Activated effector memory CD4-positive, alpha-beta T cell treated with Interleukin-2 at 50 U/mL for 16 hours (primary cell): ENCODE measurements around the gene DOCK6.
"Not testable (repeated sequence)": the region's sequence is repeated elsewhere in the genome, so short reads cannot be mapped to it uniquely, and the experiment has no call there.

ENCODE experiments used
- DNase-seq: peaks from one replicate; pipeline ENCODE4 v3.0.0-alpha.2; 2020

The DOCK6 gene

DNA sequence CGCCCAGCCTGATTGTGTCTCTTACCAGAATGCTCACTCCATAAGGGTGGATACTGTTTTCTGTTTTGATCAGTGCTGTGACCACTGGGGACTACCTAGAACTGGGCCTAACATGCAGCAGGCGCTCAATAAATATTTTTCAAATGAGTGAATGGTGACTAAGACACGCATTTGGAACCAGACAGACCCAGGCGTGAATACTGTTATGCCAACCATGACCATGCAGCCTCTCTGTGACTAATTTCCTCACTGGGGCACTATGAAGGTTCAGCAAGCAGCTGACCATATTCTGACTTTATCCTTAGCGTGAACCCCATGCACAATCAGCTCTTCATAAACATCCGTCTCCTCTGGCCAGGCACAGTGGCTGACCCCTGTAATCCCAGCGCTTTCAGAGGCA, 93.8 kb downstream of the DOCK6 start:
- no peak for DNase-seq

DNA sequence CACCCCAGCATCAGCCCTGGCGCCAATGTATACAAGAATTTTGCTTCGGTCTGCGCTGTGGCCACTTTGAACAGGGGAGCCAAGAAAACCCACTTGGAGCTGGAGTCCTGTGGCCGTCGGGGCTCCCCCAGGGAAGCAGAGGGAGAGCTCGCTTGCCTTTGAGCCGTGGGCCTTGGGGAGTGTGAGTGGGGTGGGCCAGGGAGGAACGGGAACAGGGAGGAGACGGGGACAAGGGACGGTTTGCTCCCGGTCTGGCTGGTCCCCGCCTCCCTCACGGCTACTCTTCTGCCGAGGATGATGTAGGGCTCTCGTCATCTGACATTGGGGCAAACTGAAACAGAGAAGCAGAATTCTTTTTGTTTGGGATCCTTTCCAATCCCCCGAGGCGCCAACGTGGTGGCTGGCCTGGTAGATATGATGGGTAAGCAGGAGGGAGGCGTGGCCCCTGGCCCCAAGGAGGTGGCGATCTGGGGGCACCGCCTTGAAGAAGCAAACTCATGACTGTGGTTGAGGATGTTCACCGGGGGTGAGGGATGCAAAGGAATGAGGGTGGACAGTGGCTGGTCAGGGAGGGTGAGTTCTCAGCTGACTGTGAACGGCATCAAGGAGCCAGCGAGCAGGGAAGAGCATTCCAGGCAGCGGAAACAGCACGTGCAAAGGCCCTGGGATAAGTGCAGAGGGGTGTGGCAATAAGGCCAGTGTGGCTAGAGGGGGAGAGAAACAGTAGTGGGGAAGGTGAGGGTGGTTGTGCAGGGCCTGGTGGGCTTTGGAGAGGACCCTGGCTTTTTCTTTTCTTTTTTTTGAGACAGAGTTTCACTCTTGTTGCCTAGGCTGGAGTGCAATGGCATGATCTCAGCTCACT, 95.8 kb downstream of the DOCK6 start:
- no peak for DNase-seq

DNA sequence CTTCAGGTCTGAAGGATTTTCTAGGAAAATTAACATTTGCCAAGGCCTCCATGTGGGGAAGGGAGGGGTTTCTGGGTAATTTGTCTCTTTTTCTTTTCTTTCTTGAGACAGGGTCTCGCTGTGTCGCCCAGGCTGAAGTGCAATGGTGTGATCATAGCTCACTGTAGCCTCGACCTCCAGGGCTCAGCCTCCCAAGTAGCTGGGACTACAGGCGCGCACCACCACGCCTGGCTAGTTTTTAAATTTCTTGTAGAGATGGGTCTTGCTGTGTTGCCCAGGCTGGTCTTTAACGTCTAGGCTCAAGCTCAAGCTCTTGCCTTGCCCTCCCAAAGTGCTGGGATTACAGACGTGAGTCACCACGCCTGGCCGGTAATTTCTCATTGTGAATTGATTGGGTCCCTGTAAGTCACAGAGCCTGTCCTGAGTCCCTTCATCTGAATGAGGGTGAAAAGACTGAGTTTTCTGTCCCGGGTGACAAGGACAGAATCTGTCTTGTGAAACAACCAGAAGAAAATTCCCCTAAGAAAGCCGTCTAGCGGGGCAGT, 96.8 kb downstream of the DOCK6 start:
- DNase-seq: no peak

DNA sequence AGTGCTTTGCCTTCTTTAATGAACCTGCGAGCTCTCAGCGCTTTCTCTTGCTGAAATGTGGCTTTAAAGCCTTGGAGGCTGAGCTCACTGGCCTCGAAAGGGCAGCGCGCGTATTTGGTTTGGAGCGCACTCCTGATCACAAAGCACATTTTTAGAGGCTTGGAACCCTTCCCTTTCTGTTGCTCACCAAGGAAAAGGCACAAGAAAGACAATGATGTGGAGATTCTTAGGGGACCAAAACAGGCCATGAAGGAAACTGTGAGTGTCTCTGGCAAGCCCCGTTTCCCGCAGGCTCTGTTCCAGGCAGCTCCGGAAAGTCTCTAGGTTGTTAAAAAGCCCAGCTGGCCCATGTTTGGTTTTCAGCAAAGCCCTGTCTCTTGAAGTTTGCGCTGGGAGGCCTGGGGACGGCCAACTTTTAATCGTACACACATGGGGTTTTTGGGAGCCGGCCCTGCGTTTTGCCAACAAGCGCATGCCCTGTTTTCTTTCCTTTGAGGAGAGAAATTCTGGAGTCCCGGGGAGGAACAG, 97.4 kb downstream of the DOCK6 start:
- no peak for DNase-seq

DNA sequence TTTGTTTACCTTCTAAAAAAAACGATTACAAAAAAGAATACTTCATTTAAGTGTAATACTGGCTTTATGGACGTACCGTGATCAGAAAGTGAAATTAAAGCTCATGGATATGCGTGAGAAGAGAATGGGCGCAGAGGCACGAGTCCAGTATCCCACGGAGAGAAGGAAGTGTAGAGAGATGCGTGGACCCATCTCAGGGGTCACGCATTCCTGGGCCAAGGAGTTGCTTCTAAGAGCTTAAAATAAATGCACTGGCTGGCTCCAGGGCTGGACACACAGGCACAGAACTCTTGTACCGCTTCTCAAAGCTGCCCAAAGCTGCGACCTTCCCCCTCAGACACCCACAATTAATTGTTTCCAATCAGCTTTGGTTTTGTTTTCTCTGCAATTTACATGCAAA, 98.0 kb downstream of the DOCK6 start:
- DNase-seq: no peak

DNA sequence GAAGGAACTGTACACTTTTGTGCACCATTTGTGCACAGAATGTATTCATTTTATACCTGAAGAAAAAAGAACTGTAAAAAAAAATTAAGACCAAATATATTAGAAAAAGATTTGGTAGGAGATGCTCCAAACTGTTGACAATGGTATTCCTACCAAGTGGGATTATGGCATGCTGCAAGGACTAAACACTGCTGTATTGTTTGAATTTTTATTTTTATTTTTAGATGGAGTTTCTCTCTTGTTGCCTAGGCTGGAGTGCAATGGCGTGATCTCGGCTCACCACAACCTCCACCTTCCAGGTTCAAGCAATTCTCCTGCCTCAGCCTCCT, 101.9 kb downstream of the DOCK6 start:
- DNase-seq: not testable (repeated sequence)

DNA sequence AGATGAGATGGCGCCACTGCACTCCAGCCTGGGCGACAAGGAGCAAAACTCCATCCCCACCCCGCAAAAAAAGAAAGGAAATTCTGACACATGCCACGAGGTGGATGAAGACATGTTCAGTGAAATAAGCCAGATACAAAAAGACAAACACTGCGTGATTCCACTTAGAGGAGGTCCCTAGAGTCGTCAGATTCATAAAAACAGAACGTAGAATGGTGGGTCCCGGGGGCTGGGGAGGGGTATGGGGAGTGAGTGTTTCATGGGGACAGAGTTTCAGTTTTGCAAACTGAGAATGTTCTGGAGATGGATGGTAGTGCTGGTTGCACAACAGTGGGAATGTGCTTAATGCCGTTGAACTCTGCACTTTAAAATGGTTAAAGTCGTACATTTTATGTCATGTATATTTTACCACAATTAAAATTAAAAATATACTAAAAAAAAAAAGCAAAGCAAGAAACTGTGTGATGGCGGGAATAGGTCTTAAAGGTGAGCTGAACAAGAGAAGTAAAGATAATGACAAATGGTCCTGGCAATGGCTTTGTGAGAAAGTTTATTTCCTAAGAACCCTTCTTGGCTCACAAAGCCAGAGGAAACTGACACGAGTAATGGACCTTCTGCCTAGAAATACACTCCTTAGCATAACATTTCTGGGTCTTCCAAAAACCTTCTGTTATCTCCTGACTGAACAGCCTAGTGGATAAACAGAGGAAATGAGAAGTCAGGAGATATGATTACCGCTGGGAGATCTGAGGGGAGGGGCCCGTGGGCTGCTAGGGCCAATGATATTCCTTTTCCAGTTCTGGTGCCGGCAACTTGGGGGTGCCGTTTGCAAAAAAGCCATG, 102.5 kb downstream of the DOCK6 start:
- no peak for DNase-seq

DNA sequence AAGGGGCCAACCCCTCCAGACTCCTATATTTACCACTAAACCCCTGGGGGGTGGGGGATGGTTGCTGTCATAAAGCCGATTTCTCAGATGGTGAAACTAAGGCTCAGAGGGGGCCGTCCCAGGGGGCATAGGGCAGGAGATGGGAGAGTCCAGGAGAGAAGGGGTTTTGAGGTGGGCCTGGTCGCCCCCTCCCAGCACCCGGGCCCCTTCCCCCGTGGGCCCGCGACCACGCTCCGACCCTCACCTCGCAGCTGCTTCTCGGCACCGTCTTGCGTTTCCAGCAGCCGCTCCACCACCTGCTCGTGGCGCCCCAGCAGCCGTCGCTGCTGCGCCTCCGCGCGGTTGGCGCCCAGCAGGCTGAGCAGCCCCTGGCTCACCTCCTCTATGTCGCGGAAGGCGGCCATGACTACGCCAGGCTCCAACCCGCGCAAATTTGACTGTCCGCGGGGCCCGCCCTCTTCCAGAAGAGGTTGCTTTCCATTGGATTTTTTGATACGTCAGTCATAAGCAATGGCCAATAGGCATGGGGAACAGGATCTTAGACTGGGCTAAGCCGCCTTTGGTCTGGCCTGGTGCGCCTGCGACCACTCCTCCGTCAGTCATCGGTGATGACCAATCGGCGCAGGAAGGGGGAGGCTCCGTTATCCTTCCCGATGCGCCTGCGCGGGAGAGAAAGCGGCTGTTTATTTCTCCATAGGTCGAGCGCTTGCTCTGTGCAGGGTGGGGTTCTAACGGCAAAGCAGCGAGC, 106.8 kb downstream of the DOCK6 start, which contains the start of gene SPC24:
Gene SPC24 (minus strand): TSS at position 410 of the 748 bp plus-strand sequence. CDS start 6 bp downstream, at position 404.
- DNase-seq: peak; percentile 86

DNA sequence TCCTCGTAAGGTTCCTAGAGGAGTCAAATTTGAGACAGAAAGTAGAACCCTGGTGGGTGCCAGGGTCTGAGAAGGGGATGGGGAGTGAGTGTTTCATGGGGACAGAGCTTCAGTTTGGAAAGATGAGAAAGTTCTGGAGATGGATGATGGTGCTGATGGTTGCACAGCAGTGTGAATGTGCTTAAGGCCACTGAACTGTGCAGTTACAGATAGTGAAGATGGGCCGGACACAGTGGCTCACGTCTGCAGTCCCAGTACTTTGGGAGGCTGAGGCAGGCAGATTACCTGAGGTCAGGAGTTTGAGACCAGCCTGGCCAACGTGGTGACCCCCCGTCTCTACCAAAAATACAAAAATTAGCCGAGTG, 107.7 kb downstream of the DOCK6 start:
- DNase-seq: no peak

DNA sequence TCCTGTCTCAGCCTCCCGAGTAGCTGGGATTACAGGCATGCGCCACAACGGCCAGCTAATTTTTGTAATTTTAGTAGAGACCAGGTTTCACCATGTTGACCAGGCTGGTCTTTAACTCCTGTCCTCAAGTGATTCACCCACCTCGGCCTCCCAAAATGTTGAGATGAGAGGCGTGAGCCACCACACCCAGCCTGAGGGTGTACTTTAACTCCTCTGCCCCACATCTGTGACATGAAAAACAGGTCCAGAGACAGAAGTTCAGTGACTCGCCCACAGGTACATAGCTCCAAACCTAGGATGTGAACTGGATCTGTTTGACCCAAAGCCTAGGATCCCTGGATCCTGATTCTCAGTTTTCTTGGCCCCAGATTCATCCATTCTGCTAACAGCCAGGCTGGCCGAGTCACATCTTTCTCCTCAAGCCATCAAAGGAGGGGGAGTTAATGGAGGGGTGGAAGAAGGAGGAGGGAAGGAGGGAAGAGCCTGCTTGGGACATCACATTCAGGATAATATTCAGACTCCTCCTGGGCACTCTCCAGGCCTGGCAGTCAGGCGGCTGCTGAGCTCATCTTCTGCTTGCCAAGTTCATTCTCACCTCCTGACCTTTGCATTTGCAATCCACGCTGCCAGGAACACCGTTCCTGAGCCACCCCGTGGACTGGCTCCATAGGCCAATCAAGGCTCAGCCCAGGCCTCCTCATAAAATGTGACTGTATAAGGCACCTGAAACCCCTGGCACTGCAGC, 109.8 kb downstream of the DOCK6 start:
- DNase-seq: no peak

DNA sequence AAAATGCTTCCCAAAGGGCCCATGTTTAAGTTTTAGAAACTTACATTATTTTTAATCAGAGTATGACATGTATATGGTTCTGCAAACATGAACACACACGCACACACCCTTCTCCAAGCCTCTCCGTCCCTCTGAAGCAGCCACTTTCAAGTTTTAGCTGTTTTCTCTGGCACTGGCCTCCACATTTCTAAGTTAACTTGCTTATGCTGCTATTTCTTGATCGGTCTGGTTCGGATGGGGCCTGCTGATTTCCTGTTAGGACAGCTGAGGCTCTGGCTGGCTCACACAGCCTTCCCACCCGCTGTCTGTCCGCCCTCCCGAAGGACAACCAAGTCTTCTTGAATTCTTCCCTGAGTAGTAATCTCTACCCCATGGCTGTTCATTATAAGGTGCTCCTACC, 111.1 kb downstream of the DOCK6 start:
- no peak for DNase-seq
